SK-N-SH (cell line): Measurements from ENCODE around the gene ATP13A3. TPM values are rescaled to one million over a fixed set of nuclear protein-coding genes. Genes with fewer than 3 reads are reported as not detected.

Source experiments
- CTCF ChIA-PET: fragments of 300-600, 350-600 bp; formaldehyde crosslinking; extraction: SDS; loops from one replicate; lab custom pipeline; 2021; lab: Yijun Ruan, JAX
- POLR2A ChIA-PET: fragments of 350-600 bp; sonication (Branson Sonifier 250); formaldehyde crosslinking; extraction: SDS; loops from one replicate; lab custom pipeline; 2020; ENCODE audit warnings: antibody characterized with exemption, inconsistent platforms; lab: Yijun Ruan, JAX
- DNase-seq: peaks from one replicate; pipeline ENCODE4 v3.0.0; 2012
- H2AFZ ChIP-seq: fragments of 200-600 bp; sonication (generic); 2 replicates; pipeline ENCODE4 v1.8.1; 2016; ENCODE audit warnings: antibody characterized with exemption, mild to moderate bottlenecking, low read depth
- H3F3A ChIP-seq: fragments of 200-600 bp; sonication (generic); replicated peaks from 2 replicates; pipeline ENCODE3; 2016; ENCODE audit warnings: antibody characterized with exemption, mild to moderate bottlenecking; ENCODE audit not compliant: insufficient read depth
- H3K27ac ChIP-seq, 2 experiments: fragments of 200-500 bp in 1 of 2; fragments of 200-600 bp in 1 of 2; sonication (Bioruptor generic) in 1 of 2; sonication (generic), shearing (Covaris generic) in 1 of 2; 2 replicates each; pipeline versions ENCODE4 v1.5.1 to v1.6.1; 2014 to 2016; ENCODE audit warnings: low read depth in 2 of 2, inconsistent platforms in 1 of 2, low read length in 1 of 2, mild to moderate bottlenecking in 1 of 2, mixed read lengths in 1 of 2
- H3K27me3 ChIP-seq: fragments of 200-600 bp; sonication (generic), shearing (Covaris generic); 2 replicates; pipeline ENCODE4 v1.6.1; 2016; ENCODE audit warnings: mixed run types; ENCODE audit not compliant: insufficient read depth
- H3K36me3 ChIP-seq, 2 experiments: fragments of 200-500 bp in 1 of 2; fragments of 200-600 bp in 1 of 2; sonication (Bioruptor generic) in 1 of 2; sonication (generic) in 1 of 2; replicated peaks in 1 of 2; 2 replicates each; pipeline versions ENCODE3 to v1.5.1; 2014 to 2016; ENCODE audit warnings: low read length in 1 of 2, mild to moderate bottlenecking in 1 of 2; ENCODE audit not compliant: insufficient read depth in 2 of 2, control insufficient read depth in 1 of 2
- H3K4me1 ChIP-seq, 2 experiments: fragments of 200-500 bp in 1 of 2; fragments of 200-600 bp in 1 of 2; sonication (Bioruptor generic) in 1 of 2; sonication (generic), shearing (Covaris generic) in 1 of 2; 2 replicates each; pipeline versions ENCODE4 v1.5.1 to v1.6.1; 2014 to 2016; ENCODE audit warnings: low read depth in 1 of 2, low read length in 1 of 2, mixed run types in 1 of 2; ENCODE audit not compliant: insufficient read depth in 2 of 2, control insufficient read depth in 1 of 2
- H3K4me2 ChIP-seq: fragments of 200-600 bp; sonication (generic), shearing (Covaris generic); 2 replicates; pipeline ENCODE4 v1.6.1; 2017; ENCODE audit warnings: mixed run types
- H3K4me3 ChIP-seq, 2 experiments: fragments of 200-500 bp in 1 of 2; fragments of 200-600 bp in 1 of 2; sonication (Bioruptor generic) in 1 of 2; sonication (generic), shearing (Covaris generic) in 1 of 2; 2 replicates each; pipeline versions ENCODE4 v1.5.1 to v1.8.1; 2014 to 2016; ENCODE audit warnings: low read depth in 2 of 2, inconsistent platforms in 1 of 2, low read length in 1 of 2, mild to moderate bottlenecking in 1 of 2, mixed read lengths in 1 of 2, moderate library complexity in 1 of 2
- H3K79me2 ChIP-seq: fragments of 200-600 bp; sonication (generic); 2 replicates; pipeline ENCODE4 v1.8.1; 2017; ENCODE audit warnings: mild to moderate bottlenecking; ENCODE audit not compliant: insufficient read depth
- H3K9ac ChIP-seq: fragments of 200-600 bp; sonication (generic); 2 replicates; pipeline ENCODE4 v1.6.1; 2017; ENCODE audit warnings: mixed run types
- H3K9me2 ChIP-seq: fragments of 200-600 bp; sonication (generic); 2 replicates; pipeline ENCODE4 v1.6.1; 2017; ENCODE audit warnings: mixed run types
- H3K9me3 ChIP-seq: fragments of 200-600 bp; sonication (generic); 2 replicates; pipeline ENCODE4 v1.6.1; 2017; ENCODE audit warnings: mixed run types, mild to moderate bottlenecking, moderate library complexity
- H4K20me1 ChIP-seq: fragments of 200-600 bp; sonication (generic); 2 replicates; pipeline ENCODE4 v1.6.1; 2017; ENCODE audit warnings: mild to moderate bottlenecking, mixed run types; ENCODE audit not compliant: insufficient read depth
- CHD2 ChIP-seq: fragments of 150-350 bp; IDR thresholded peaks from 2 replicates; pipeline ENCODE4 v1.6.1; 2018; ENCODE audit warnings: low read length; ENCODE audit not compliant: partially characterized antibody
- CTCF ChIP-seq: fragments of 200-600 bp; sonication (generic); IDR thresholded peaks from 2 replicates; pipeline ENCODE4 v1.6.1; 2017; ENCODE audit warnings: antibody characterized with exemption, mild to moderate bottlenecking, moderate library complexity
- ELF1 ChIP-seq: IDR thresholded peaks from 2 replicates; pipeline ENCODE4 v1.4.0; 2012
- FOSL2 ChIP-seq: IDR thresholded peaks from 2 replicates; pipeline ENCODE4 v1.4.0; 2012; ENCODE audit warnings: low read depth, mild to moderate bottlenecking, moderate library complexity, borderline replicate concordance
- FOXJ3 ChIP-seq: sonication (generic); formaldehyde crosslinking; IDR thresholded peaks from 2 replicates; pipeline ENCODE4 v1.5.1; 2020; ENCODE audit warnings: mild to moderate bottlenecking, missing genetic modification reagents
- FOXM1 ChIP-seq: IDR thresholded peaks from 2 replicates; pipeline ENCODE4 v1.4.0; 2012; ENCODE audit warnings: low read depth, mild to moderate bottlenecking
- GABPA ChIP-seq: IDR thresholded peaks from 2 replicates; pipeline ENCODE4 v1.4.0; 2012; ENCODE audit warnings: low read depth, mild to moderate bottlenecking
- GATA2 ChIP-seq: sonication (generic); formaldehyde crosslinking; IDR thresholded peaks from 2 replicates; pipeline ENCODE4 v1.5.0; 2020; ENCODE audit warnings: mild to moderate bottlenecking, missing genetic modification reagents
- IRF3 ChIP-seq: fragments of 150-350 bp; IDR thresholded peaks from 2 replicates; pipeline ENCODE4 v1.6.1; 2016; ENCODE audit warnings: mild to moderate bottlenecking, low read depth, low read length
- MEF2A ChIP-seq: IDR thresholded peaks from 2 replicates; pipeline ENCODE4 v1.4.0; 2012; ENCODE audit warnings: low read depth, borderline replicate concordance
- NFIC ChIP-seq: IDR thresholded peaks from 2 replicates; pipeline ENCODE4 v1.4.0; 2012; ENCODE audit warnings: borderline replicate concordance
- PBX3 ChIP-seq: IDR thresholded peaks from 2 replicates; pipeline ENCODE4; 2012
- REST ChIP-seq: IDR thresholded peaks from 2 replicates; pipeline ENCODE4 v1.6.1; 2012; ENCODE audit warnings: mild to moderate bottlenecking, low read depth, low read length, moderate library complexity
- RXRA ChIP-seq: IDR thresholded peaks from 2 replicates; pipeline ENCODE4 v1.4.0; 2012; ENCODE audit warnings: low read depth, mild to moderate bottlenecking, borderline replicate concordance
- TAF1 ChIP-seq: IDR thresholded peaks from 2 replicates; pipeline ENCODE4 v1.6.1; 2012; ENCODE audit warnings: low read depth, mild to moderate bottlenecking, low read length, moderate library complexity, borderline replicate concordance
- TEAD4 ChIP-seq: IDR thresholded peaks from 2 replicates; pipeline ENCODE4 v1.4.0; 2012; ENCODE audit warnings: mild to moderate bottlenecking, borderline replicate concordance; ENCODE audit not compliant: insufficient read depth
- USF1 ChIP-seq: IDR thresholded peaks from 2 replicates; pipeline ENCODE4 v1.4.0; 2012; ENCODE audit warnings: low read depth, borderline replicate concordance
- WGBS: methylation state at CpG from one replicate; pipeline ENCODE4 v1.1.6; 2017; ENCODE audit warnings: low lambda C conversion rate; 5-methylcytosine and 5-hydroxymethylcytosine counted together
- polyA plus RNA-seq, 3 experiments: library from polyadenylated mRNA; depleted of rRNA; stranded (reverse); fragments of >200 nt; gene quantifications; 2 replicates each; pipeline ENCODE4 v1.2.3, GENCODE V29; 2012

Gene ATP13A3
- polyA plus RNA-seq, 1 of the 3 experiments (the other 2 are of a cell fraction), result 48.2 TPM

- no peak overlapping the region for H2AFZ ChIP-seq
- WGBS, result 98% methylated on average over 1 of the region's 1 CpG
- H3K4me2 ChIP-seq, result no peak overlapping the region
- no peaks in the 10 kb centered on the region for H4K20me1 ChIP-seq
- H3K9me2 ChIP-seq, result no peaks in the 10 kb centered on the region
- H3K36me3 ChIP-seq, result peaks cover 59 to 97% of the 10 kb centered on the region in 2 experiments
- peaks cover 0 to under 1% of the 10 kb centered on the region in 2 experiments; a peak in 1 of 4 replicates for H3K4me1 ChIP-seq
- peaks cover 78% of the 10 kb centered on the region for H3K79me2 ChIP-seq
- H3K4me3 ChIP-seq, result no peak overlapping the region
- no peak overlapping the region for H3K27ac ChIP-seq
- no peaks in the 10 kb centered on the region for H3K27me3 ChIP-seq
- H3K9ac ChIP-seq, result no peak overlapping the region
- H3K9me3 ChIP-seq, result no peaks in the 10 kb centered on the region
- no peak for TF ChIP-seq GABPA
- no peak for TF ChIP-seq RXRA
- no peak for TF ChIP-seq USF1
- no peak for TF ChIP-seq ELF1
- no peak for TF ChIP-seq CHD2
- TF ChIP-seq FOXM1, result no peak
- no peak for TF ChIP-seq FOSL2
- no peak for TF ChIP-seq TAF1
- no peak for TF ChIP-seq MEF2A
- TF ChIP-seq NFIC, result no peak
- no peak for TF ChIP-seq PBX3
- TF ChIP-seq TEAD4, result no peak
- no peak for TF ChIP-seq IRF3
- TF ChIP-seq FOXJ3, result no peak
- CTCF ChIA-PET, result no interaction called here
- DNase-seq, result no peak
- POLR2A ChIA-PET, result no interaction called here
- H3F3A ChIP-seq, result peaks cover 35% of the 10 kb centered on the region
Observed at GRCh38 chr3:194455481-194455880, 31.3 kb downstream of the ATP13A3 start.

- Histone ChIP-seq H3K36me3 (peaks cover 72 to 96% of the 10 kb centered on the region in 2 experiments), H3K27me3 (no peaks in the 10 kb centered on the region), H2AFZ (no peak overlapping the region), H3K9ac (no peak overlapping the region), H3K79me2 (peaks cover 76% of the 10 kb centered on the region), H3K4me2 (no peak overlapping the region), H3K27ac (no peak overlapping the region), H3K9me3 (no peaks in the 10 kb centered on the region), H3K4me1 (no peaks in the 10 kb centered on the region), H3F3A (peaks cover 30% of the 10 kb centered on the region), H3K9me2 (no peaks in the 10 kb centered on the region), H3K4me3 (no peak overlapping the region), H4K20me1 (no peaks in the 10 kb centered on the region)
- POLR2A ChIA-PET, result no interaction called here
- no peak for DNase-seq
- CTCF ChIA-PET, result interaction anchor here (1.3 to 1.5 kb wide), 2 partner anchors 9 to 10 kb away, joined by 3 to 9 read pairs; no protein-coding TSS in a partner anchor
- 96% methylated on average over 5 of the region's 5 CpGs for WGBS
- TF ChIP-seq MEF2A, result no peak
- TF ChIP-seq CTCF, result no peak
- TF ChIP-seq IRF3, result no peak
- no peak for TF ChIP-seq GATA2 (CRISPR knock-in tag)
- TF ChIP-seq REST, result no peak
- no peak for TF ChIP-seq PBX3
- TF ChIP-seq TAF1, result no peak
Observed at GRCh38 chr3:194450341-194450740, 36.5 kb downstream of the ATP13A3 start.
